HFF-Myc (cell line): Measurements from ENCODE around the gene SPINT2.
A peak's percentile ranks its signal among the peaks of the same experiment; 100 is the strongest.

Experiments
- DNase-seq: peaks from one replicate; pipeline ENCODE4 v3.0.0-alpha.2; 2011; ENCODE audit warnings: low read depth; ENCODE audit errors: extremely low read depth
- H3K4me3 ChIP-seq: replicated peaks from 2 replicates; pipeline ENCODE4 v1.5.1; 2011; ENCODE audit warnings: low read depth, mild to moderate bottlenecking, control low read depth, low read length
- CTCF ChIP-seq: IDR thresholded peaks from 2 replicates; pipeline ENCODE4 v1.5.1; 2012; ENCODE audit warnings: mild to moderate bottlenecking, low read depth, low read length, control low read depth; ENCODE audit errors: missing control alignments

The SPINT2 gene

GRCh38 chr19:38315657-38316476 is 51.5 kb downstream of the SPINT2 start, which contains the start of gene YIF1B:
Gene YIF1B, minus strand, starts transcription at chr19:38315947. Its CDS starts 30 bp downstream, at chr19:38315917.
- TF ChIP-seq CTCF, result no peak
- peak; percentile 86 for DNase-seq
- H3K4me3 ChIP-seq, result peak within 1 kb of the TSS; percentile 73

DNA sequence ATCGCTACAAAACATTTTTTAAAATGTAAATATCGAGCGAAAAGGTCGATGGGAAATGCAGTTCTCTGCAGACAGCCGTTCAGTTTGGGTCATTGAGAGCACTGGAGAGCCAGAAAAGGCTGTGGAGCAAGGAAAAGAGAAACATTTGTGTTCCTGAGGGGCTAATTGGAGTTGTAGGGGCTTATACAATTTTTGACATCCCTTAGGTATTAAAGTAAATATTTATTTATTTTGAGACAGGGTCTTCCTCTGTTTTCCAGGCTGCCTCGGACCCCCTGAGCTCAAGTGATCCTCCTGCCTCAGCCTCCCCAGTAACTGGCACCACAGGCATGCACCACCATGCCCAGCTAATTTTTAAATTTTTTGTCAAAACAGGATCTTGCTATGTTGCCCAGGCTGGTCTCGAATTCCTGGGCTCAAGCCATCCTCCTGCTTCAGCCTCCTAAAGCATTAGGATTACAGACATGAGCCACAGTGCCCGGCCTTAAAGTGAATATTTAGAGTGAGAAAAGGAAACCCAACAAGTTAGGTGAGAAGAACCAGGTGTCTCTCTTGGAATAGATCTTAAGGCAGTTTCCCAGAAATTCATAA is 52.2 kb downstream of the SPINT2 start:
- DNase-seq, result no peak
- 0 out of 2 replicates have a peak overlapping the region, but pooled peaks have one; percentile 17 for H3K4me3 ChIP-seq
- TF ChIP-seq CTCF, result no peak

GRCh38 chr19:38317104-38317612 is 52.8 kb downstream of the SPINT2 start:
- DNase-seq, result no peak
- TF ChIP-seq CTCF, result no peak
- H3K4me3 ChIP-seq, result no peak overlapping the region

DNA sequence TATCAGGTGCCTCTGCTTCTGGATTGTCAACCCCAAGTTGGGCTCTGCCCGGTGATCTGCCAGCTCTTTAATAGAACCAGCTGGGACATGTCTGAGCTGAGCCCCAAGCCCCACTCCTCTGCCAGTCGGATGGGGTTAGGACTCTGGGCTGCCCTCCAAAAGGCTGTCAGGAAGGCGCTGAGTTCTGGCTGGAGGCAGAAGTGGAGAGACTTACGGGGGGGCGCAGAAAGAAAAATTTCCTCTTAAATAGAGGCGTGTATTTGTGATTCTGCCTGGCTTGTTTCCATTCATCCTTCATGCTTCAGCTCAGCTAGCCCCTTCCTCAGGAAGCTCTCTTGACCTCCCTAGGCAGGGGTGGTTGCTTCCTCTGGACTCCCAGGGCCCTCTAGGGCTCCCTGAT is 54.3 kb downstream of the SPINT2 start:
- DNase-seq, result no peak
- TF ChIP-seq CTCF, result no peak
- no peak overlapping the region for H3K4me3 ChIP-seq

GRCh38 chr19:38319421-38320258 is 55.3 kb downstream of the SPINT2 start, which contains the start of gene KCNK6:
Gene KCNK6, plus strand, starts transcription at chr19:38319845. Its CDS starts 106 bp downstream, at chr19:38319951.
- no peak for DNase-seq
- TF ChIP-seq CTCF, result no peak
- peak within 1 kb of the TSS; percentile 46 for H3K4me3 ChIP-seq

DNA sequence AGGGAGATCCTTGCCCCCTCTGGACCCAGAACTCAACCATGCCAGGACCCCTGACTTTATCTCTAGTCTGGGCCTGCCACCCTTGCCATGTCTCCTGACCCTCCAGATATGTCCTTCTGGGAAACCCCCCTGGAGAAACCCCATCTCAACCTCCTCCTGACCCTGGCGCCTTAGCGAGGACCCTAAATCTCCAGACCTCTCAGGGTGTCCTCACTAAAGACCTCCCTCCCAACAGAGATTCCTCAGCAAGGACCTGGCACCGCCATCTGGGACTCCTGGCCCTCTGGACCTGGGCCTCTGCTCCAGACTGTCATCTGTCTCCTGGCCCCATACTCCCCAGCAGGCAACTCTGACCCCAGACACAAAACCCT is 56.6 kb downstream of the SPINT2 start:
- no peak for DNase-seq
- TF ChIP-seq CTCF, result no peak
- H3K4me3 ChIP-seq, result no peak overlapping the region
